H1 (cell line): Measurements from ENCODE around the gene COX19. TPM values are rescaled to one million over a fixed set of nuclear protein-coding genes. Genes with fewer than 3 reads are reported as not detected.

Experiments
- BRCA1 ChIP-seq: IDR thresholded peaks from 2 replicates; pipeline ENCODE4 v1.6.1; 2012; ENCODE audit warnings: low read depth, low read length, improper control_type of control experiment
- CREB1 ChIP-seq: IDR thresholded peaks from 2 replicates; pipeline ENCODE4 v1.6.1; 2012; ENCODE audit warnings: inconsistent platforms
- EZH2 ChIP-seq: fragments of 200-600 bp; sonication (generic); IDR thresholded peaks from 2 replicates; pipeline ENCODE4 v1.7.1; 2012; ENCODE audit warnings: low read depth, mild to moderate bottlenecking, moderate library complexity, low read length, inconsistent platforms; ENCODE audit not compliant: severe bottlenecking
- JUND ChIP-seq: IDR thresholded peaks from 2 replicates; pipeline ENCODE4 v1.6.1; 2011; ENCODE audit warnings: mild to moderate bottlenecking, improper control_type of control experiment, low read length
- KDM1A ChIP-seq: fragments of 200-600, 300-600 bp; sonication (generic); IDR thresholded peaks from 2 replicates; pipeline ENCODE4 v1.7.1; 2016; ENCODE audit warnings: mild to moderate bottlenecking, low read length, borderline replicate concordance
- KDM4A ChIP-seq: IDR thresholded peaks from one replicate; pipeline ENCODE4 v1.7.1; 2012; ENCODE audit warnings: low read depth, mild to moderate bottlenecking, moderate library complexity, low read length, inconsistent platforms; ENCODE audit not compliant: severe bottlenecking
- RXRA ChIP-seq: IDR thresholded peaks from 2 replicates; pipeline ENCODE4 v1.6.1; 2011; ENCODE audit warnings: low read depth, mild to moderate bottlenecking, low read length, moderate library complexity; ENCODE audit not compliant: insufficient read depth
- TAF1 ChIP-seq: IDR thresholded peaks from 2 replicates; pipeline ENCODE4 v1.6.1; 2011; ENCODE audit warnings: mild to moderate bottlenecking, low read depth, low read length
- polyA plus RNA-seq, 7 experiments: library from polyadenylated mRNA; depleted of rRNA in 3 of 7; stranded (reverse) in 5 of 7; unstranded in 2 of 7; fragments of >200 nt in 5 of 7; fragments of 200-250 nt in 2 of 7; gene quantifications; 1 replicate in 5 of 7; 2 replicates in 1 of 7; 4 replicates in 1 of 7; pipeline versions ENCODE4 v1.2.1 to v1.2.3, GENCODE V29; 2011 to 2013; ENCODE audit warnings: missing spikeins in 2 of 7, mixed read lengths in 2 of 7
- total RNA-seq: library from RNA; stranded (reverse); fragmentation: NEBNext Ultra II Directional; extraction: Animal tissue kit (Norgen Biotek cat#: 25700); gene quantifications from 2 replicates; pipeline ENCODE4 v1.2.1, GENCODE V29; 2021
- TF ChIP-seq, protein P1 (sequence below): IDR thresholded peaks from 2 replicates; pipeline ENCODE4 v1.6.1; 2012; ENCODE audit warnings: inconsistent platforms

Gene COX19
- total and polyA plus RNA-seq, 2 of the 8 experiments (the other 6 are each of a cell fraction or from before 2014, with no cell fraction given): 3.9 to 7.9 TPM

DNA sequence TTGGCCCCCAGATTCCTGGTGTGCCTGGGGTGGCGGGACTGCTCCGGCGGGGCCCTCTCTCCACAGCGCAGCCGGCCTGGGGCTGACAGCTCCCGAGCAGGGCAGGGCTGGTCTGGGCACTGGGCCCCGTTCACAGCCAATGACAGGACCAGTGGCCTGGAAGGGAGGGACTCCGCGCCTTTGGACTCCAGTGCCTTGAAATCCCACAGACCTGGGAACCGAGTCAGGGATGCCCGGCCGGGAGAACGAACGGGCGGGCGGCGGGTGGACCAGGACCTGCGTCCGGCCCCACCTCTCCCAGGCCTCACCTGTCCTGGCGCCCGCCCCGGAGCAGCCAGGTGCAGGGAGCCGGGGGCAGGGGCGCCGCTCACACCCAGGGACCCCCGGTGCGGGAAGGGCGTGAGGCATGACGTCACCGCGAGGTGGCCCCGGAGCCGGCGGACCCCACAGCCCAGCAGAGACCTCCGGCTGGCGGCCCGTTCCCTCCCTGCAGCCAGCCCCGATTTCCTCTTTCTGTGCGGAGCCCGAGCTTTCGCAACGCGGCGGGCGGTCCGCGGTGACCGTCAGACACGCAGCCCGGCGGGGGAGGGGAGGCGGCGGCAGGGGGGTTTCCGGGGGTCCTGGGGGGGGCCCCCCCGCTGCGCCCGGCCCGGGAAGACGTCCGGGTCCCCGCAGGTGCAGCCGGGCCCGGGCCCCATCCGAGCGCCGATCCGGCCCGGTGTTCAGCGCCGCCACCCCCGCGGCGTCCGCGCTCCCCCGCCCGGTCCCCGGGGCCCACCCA is 21.6 kb downstream of the COX19 start (continued):
- TF ChIP-seq KDM4A (peak; percentile 40), EZH2 (peak; percentile 32), BRCA1 (no peak), TAF1 (no peak), RXRA (no peak), CREB1 (0 out of 2 replicates have a peak, but pooled peaks have one; percentile 33), JUND (peak; percentile 84), KDM1A (no peak)
- TF ChIP-seq, protein P1, sequence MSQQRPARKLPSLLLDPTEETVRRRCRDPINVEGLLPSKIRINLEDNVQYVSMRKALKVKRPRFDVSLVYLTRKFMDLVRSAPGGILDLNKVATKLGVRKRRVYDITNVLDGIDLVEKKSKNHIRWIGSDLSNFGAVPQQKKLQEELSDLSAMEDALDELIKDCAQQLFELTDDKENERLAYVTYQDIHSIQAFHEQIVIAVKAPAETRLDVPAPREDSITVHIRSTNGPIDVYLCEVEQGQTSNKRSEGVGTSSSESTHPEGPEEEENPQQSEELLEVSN: no peak
